Fibroblast of the aortic adventitia (primary cell): Measurements from ENCODE around the gene ENO1. TPM values are rescaled to one million over a fixed set of nuclear protein-coding genes. Genes with fewer than 3 reads are reported as not detected.
"Not testable (repeated sequence)": the region's sequence is repeated elsewhere in the genome, so short reads cannot be mapped to it uniquely, and the experiment has no call there.

Experiments used
- DNase-seq: peaks from one replicate; pipeline ENCODE4 v3.0.0-alpha.2; 2010; ENCODE audit warnings: low read depth
- H3K4me3 ChIP-seq: 2 replicates; pipeline ENCODE4 v1.5.1; 2011; ENCODE audit warnings: low read depth, mild to moderate bottlenecking, control low read depth, low read length, moderate library complexity
- CTCF ChIP-seq: IDR thresholded peaks from 2 replicates; pipeline ENCODE4 v1.5.1; 2011; ENCODE audit warnings: mild to moderate bottlenecking, low read length, control low read depth, inconsistent platforms; ENCODE audit not compliant: insufficient read depth
- total RNA-seq: library from RNA; depleted of rRNA; stranded (reverse); fragments of >200 nt; gene quantifications from 2 replicates; pipeline ENCODE4 v1.2.3, GENCODE V29; 2012; ENCODE audit warnings: low replicate concordance

Gene ENO1
- total RNA-seq, 1 donor, result 1,443 TPM

DNA sequence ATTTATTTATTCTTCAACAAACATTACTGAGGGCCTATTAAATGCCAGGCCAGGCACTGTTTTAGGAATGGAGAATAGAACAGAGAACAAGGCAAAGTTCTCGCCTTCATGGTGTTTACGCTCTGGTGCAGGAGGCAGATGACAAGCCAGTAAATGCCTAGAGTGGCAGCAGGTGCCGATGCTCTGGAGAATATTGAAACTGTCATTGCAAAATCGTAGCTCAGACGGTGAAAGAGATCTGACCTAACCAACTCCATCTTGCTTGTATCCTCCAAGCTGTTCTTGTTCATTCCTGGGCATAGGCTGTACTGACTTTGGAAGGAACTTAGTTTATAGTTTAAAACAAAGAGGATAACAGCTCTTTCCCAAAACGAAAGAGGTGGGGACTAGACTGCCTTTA lies 13.5 kb upstream of the ENO1 start:
- no peak for TF ChIP-seq CTCF
- DNase-seq, result no peak
- no peak overlapping the region for H3K4me3 ChIP-seq

DNA sequence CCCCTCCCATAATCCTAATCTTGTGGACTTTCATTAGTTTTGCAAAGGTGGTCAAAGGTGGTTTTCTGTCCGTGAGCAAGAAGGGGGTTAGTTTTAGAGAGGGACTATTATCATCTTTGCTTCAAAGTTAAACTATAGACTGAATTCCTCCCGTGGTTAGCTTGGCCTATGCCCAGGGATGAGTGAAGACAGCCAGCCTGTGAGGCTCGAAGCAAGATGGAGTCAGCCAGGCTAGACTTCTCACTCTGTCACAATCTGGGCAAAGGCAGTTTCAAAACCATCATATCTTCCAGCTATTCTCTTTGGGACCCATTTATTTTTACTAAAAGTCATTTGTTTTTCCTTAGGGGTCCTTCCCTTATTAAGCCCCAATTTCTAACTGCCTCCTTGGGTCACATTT lies 12.9 kb upstream of the ENO1 start:
- DNase-seq, result no peak
- TF ChIP-seq CTCF, result no peak
- no peak overlapping the region for H3K4me3 ChIP-seq

- TF ChIP-seq CTCF, result no peak
- peak overlapping the region; percentile 39 for H3K4me3 ChIP-seq
- peak; percentile 82 for DNase-seq
These were observed 11.7 kb upstream of the ENO1 start for GRCh38 chr1:8889925-8890785.

DNA sequence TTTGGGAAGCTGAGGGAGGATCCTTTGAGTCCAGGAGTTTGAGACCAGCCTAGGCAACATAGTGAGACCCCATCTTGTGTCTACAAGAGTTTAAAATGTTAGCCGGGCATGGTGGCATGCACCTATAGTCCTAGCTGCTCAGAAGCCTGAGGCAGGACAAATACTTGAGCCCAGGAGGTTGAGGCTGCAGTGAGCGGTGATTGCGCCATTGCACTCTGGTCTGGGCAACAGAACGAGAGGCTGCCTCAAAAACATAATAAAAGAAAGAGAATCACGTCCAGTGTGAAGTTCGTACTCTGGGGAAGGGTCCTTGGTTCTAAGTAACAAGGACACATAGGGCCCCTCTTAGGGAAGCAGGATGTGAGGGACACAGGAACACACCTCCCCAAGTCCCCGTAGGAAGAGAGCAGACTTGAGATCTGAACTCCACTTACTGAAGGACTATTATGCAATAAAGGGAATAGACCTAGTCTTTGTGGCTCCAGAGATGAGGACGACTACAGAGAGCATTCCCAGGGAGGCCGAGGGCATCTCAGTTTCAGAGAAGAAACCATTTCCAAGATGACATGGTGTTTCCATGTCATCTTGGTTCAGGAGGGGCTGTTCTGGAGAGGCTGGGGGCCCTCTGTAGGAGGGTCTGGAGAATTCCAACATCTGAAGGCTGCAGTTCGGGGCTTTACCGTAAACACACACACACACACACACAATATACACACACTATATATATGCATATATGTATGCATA lies 10.8 kb upstream of the ENO1 start:
- no peak for TF ChIP-seq CTCF
- H3K4me3 ChIP-seq, result no peak overlapping the region
- no peak for DNase-seq

- no peak for DNase-seq
- no peak for TF ChIP-seq CTCF
- H3K4me3 ChIP-seq, result no peak overlapping the region
These were observed 8.1 kb upstream of the ENO1 start for GRCh38 chr1:8886589-8886988.

DNA sequence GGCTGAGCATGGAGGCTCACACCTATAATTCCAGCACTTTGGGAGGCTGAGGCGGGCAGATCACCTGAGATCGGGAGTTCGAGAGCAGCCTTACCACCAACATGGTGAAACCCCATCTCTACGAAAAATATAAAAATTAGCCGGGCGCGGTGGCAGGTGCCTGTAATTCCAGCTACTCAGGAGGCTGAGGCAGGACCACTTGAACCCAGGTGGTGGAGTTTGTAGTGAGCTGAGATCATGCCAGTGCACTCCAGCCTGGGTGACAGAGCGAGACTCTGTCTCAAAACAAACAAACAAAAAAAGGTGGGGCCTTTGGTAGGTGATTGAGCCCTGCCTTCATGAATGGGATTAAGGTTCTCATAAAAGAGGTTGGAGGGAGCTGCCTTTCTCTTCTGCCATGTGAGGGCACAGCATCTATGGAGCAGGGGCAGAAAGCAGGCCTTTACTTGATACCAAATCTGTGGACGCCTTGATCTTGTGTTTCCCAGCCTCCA lies 7.6 kb upstream of the ENO1 start:
- not testable (repeated sequence) for H3K4me3 ChIP-seq, DNase-seq

GRCh38 chr1:8884105-8884504 lies 5.6 kb upstream of the ENO1 start:
- not testable (repeated sequence) for DNase-seq, H3K4me3 ChIP-seq
